ENCODE results near the gene FMO4.
"Not testable (repeated sequence)": the region's sequence is repeated elsewhere in the genome, so short reads cannot be mapped to it uniquely, and the experiment has no call there.

The FMO4 gene

GRCh38 chr1:171346881-171347280, 32.9 kb downstream of the FMO4 start:
- no peak for TF ChIP-seq CTCF (IDR thresholded peaks at IDR 0.05; ENCODE audit: insufficient read depth, low read depth, low read length, missing control alignments)
- DNase-seq (ENCODE audit: low read depth): peak; percentile 25
- no peak overlapping the region for H3K4me3 ChIP-seq (ENCODE audit: low read length)

- no peak for TF ChIP-seq CTCF (IDR thresholded peaks at IDR 0.05; ENCODE audit: insufficient read depth, low read depth, low read length, missing control alignments)
- no peak overlapping the region for H3K4me3 ChIP-seq (ENCODE audit: low read length)
- DNase-seq (ENCODE audit: low read depth): no peak
Observed at GRCh38 chr1:171350594-171350993, 36.6 kb downstream of the FMO4 start.

GRCh38 chr1:171351961-171352360, 38.0 kb downstream of the FMO4 start:
- no peak for TF ChIP-seq CTCF (IDR thresholded peaks at IDR 0.05; ENCODE audit: insufficient read depth, low read depth, low read length, missing control alignments)
- no peak for DNase-seq (ENCODE audit: low read depth)
- H3K4me3 ChIP-seq (ENCODE audit: low read length): no peak overlapping the region

GRCh38 chr1:171352554-171352953, 38.6 kb downstream of the FMO4 start:
- no peak overlapping the region for H3K4me3 ChIP-seq (ENCODE audit: low read length)
- TF ChIP-seq CTCF (IDR thresholded peaks at IDR 0.05; ENCODE audit: insufficient read depth, low read depth, low read length, missing control alignments): no peak
- no peak for DNase-seq (ENCODE audit: low read depth)

GRCh38 chr1:171355727-171356126, 41.7 kb downstream of the FMO4 start:
- peak; percentile 9 for DNase-seq (ENCODE audit: low read depth)
- TF ChIP-seq CTCF (IDR thresholded peaks at IDR 0.05; ENCODE audit: insufficient read depth, low read depth, low read length, missing control alignments): no peak

GRCh38 chr1:171357179-171357578, 43.2 kb downstream of the FMO4 start:
- no peak for DNase-seq (ENCODE audit: low read depth)
- no peak overlapping the region for H3K4me3 ChIP-seq (ENCODE audit: low read length)
- no peak for TF ChIP-seq CTCF (IDR thresholded peaks at IDR 0.05; ENCODE audit: insufficient read depth, low read depth, low read length, missing control alignments)

More at GRCh38 chr1:171355727-171356126, 41.7 kb downstream of the FMO4 start:
- H3K4me3 ChIP-seq (ENCODE audit: low read length): no peak overlapping the region

- not testable (repeated sequence) for H3K4me3 ChIP-seq (ENCODE audit: low read length); DNase-seq (ENCODE audit: low read depth)
Observed at GRCh38 chr1:171359355-171359648, 45.3 kb downstream of the FMO4 start.

GRCh38 chr1:171359731-171360527, 45.9 kb downstream of the FMO4 start:
- peak; percentile 17 for DNase-seq (ENCODE audit: low read depth)
- not testable (repeated sequence) for H3K4me3 ChIP-seq (ENCODE audit: low read length)
